OCI-M2 (cell line): ENCODE data around the gene ATP6V1G2.

ENCODE experiments used
- DNase-seq: peaks from one replicate; lab custom pipeline; 2025; ENCODE audit not compliant: unreplicated experiment; lab: John Stamatoyannopoulos, UW

The ATP6V1G2 gene

GRCh38 chr6:31548544-31548873 is 2.1 kb upstream of the ATP6V1G2 start:
- DNase-seq = no peak

DNA sequence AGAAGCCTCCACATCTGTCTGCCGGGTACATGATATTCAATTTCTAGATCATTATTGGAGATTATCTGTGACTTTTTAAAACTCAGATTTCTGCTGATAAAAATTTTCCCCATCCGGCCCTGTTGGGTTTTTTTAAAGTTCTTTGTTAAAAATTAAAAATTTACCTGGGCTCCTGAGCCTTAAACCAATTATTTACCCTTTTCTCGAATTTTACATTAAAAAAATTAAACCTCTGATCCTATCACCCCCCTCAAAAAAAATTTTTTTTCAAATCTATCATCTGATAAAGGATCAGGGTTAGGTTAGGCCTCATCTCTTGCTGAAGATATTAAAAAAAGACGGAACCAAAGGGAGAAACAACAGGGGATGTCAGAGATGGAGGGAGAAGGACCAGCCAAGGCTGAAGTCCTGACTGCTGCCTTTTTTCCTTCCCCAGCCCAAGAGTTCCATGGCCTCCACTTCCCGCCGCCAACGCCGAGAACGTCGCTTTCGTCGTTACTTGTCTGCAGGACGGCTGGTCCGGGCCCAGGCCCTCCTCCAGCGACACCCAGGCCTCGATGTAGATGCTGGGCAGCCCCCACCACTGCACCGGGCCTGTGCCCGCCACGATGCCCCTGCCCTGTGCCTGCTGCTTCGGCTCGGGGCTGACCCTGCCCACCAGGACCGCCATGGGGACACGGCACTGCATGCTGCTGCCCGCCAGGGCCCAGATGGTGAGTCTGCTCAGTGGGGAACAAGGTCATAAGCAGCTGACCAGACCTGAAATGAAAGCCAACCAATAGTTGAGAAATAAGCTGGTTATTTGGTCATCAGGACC is 1.5 kb upstream of the ATP6V1G2 start:
- no peak for DNase-seq

GRCh38 chr6:31546958-31547726 is 734 bp upstream of the ATP6V1G2 start, which contains the start of gene NFKBIL1:
TSS of gene NFKBIL1 (plus strand) at chr6:31547608. CDS start at chr6:31547695, 87 bp downstream.
- peak; percentile 86 for DNase-seq

- no peak for DNase-seq
Observed at GRCh38 chr6:31545291-31545690, 1.1 kb downstream of the ATP6V1G2 start.

DNA sequence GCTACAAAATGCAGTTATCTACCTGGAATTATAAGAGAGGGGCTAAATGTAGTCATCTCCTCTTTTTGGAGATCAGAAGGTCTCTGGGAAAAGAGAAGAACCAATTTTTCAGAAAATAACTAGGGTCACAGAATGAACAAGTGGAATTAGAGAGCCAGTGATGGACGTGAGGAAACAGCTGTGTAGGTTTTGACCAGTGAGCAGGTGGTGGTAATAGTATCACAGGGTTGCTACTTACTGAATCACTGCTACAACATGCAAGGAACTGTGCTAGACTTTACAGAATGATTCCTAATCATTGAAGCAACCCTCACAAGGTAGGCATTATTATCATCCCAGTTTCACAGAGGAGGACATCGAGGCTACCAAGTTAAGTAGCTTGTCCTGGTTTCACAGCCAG is 1.7 kb downstream of the ATP6V1G2 start:
- DNase-seq = no peak

- no peak for DNase-seq
Observed at GRCh38 chr6:31543639-31544038, 2.8 kb downstream of the ATP6V1G2 start.

DNA sequence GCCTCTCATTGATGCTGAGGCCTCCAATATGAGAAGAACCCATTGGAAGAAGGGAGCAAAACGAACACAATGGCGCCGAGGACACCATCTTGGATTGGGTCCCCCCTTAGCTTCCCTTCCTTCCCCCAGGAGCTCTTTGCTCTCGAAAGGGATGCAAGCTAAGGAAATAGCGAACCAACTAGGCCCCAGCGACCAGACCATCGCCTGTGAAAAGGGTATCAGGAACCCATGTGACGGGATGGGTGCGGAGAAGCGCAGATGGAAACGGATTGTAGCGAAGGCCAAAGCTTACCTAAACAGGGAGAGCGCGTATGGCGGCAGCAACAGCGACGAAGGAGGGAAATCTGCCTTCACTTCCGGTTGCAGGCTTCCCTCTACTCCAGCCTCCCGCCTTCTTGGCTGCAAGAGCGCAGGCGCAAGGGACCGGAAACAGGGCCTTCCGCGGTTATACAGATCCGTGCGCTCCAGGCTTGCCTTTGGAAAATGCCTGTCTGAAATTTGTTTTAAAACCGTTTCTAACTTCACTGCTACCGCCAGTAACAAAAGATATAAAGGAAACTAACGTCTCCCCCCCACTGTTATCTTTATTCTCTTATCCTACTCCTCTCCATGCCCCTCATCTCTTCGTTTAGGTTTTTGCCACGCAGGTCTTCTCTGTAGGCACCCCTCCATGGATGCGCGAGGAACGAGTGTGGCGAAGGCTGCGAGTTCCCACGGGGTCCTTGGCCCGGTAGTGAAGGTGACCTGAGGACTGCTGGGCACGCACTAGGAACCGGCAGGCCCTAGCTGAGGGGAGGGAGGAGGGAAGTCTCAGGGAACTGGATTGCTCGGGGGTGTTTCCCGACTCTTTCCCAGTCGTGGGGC is 4.5 kb downstream of the ATP6V1G2 start, which contains the start of gene DDX39B:
DDX39B (minus strand) TSS at position 346 of the 864 bp plus-strand sequence. CDS start 1,471 bp downstream, outside the sequence.
- DNase-seq = peak; percentile 88

DNA sequence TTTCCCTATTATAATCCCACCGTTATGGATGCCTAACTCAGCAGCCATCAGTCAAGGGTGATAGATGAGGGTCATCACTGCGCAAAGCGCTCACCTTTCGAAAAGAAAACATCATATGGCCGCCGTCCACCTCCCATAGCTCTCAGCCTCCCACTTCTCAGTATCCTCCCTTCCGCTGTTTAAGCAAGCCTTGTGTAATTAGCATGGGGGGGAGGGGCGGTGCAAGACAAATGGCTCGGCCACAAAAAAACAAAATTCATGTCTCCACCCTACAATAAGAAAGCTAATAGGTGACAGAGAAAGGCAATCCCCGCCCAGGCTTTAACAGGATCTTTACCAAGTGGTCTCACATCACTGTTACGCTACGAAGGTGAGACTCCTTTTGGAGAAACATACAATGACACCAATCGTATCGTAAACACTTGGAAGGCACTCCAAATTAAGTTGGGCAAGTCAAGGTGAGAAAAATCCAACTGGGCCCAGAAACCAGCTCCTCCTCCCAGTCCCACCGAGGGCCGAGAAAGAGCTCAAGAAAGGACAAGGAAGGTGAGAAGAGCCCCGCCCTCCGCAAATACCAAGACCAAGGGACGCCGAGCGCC is 5.2 kb downstream of the ATP6V1G2 start:
- no peak for DNase-seq

- DNase-seq = no peak
Observed at GRCh38 chr6:31540640-31541039, 5.8 kb downstream of the ATP6V1G2 start.

GRCh38 chr6:31538805-31539400 is 7.5 kb downstream of the ATP6V1G2 start:
- no peak for DNase-seq

- DNase-seq = no peak
Observed at GRCh38 chr6:31535538-31536324, 10.7 kb downstream of the ATP6V1G2 start.

DNA sequence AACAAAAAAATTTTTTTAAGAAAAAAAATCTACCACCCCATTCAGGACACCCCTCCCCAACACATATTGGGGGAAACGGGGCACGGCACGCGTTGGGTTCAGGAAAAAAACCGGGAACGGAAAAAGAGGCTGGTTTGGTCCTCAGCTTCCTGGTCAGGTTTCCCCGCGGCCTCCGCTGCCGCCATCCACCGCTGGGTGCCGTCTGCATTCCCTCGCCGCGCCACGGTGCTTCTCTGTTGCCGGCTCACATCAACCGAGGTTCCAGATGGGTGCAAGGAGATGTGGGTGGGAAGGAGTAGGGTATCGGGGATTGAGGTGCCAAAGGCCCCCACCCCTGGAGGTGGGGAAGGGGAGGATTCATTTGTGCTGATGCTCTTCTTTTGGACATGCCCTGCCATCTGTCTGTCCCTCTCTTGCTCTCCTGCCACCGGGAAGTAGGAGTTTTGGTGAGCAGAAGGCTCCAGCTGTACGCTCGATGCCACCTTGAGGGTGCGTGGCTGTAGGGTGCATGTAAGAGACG is 11.8 kb downstream of the ATP6V1G2 start:
- DNase-seq = no peak

DNA sequence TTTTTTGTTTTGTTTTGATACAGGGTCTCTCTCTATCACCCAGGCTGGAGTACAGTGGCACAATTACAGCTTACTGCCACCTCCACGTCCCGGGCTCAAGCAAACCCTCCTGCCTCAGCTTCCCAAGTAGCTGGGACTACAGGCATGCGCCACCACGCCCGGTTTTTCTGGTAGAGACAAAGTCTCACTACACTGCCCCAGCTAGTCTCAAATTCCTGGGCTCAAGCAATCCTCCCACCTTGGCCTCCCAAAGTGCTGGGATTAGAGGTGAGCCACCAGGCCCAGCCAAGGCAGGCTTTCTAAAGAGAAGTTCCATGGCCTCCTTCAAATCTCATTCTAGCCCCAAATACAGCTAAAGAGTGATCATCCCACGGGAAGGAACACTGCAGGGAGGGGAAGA is 12.4 kb downstream of the ATP6V1G2 start:
- no peak for DNase-seq

- no peak for DNase-seq
Observed at GRCh38 chr6:31533455-31533841, 13.0 kb downstream of the ATP6V1G2 start.

- DNase-seq = no peak
Observed at GRCh38 chr6:31532644-31533454, 13.6 kb downstream of the ATP6V1G2 start.

DNA sequence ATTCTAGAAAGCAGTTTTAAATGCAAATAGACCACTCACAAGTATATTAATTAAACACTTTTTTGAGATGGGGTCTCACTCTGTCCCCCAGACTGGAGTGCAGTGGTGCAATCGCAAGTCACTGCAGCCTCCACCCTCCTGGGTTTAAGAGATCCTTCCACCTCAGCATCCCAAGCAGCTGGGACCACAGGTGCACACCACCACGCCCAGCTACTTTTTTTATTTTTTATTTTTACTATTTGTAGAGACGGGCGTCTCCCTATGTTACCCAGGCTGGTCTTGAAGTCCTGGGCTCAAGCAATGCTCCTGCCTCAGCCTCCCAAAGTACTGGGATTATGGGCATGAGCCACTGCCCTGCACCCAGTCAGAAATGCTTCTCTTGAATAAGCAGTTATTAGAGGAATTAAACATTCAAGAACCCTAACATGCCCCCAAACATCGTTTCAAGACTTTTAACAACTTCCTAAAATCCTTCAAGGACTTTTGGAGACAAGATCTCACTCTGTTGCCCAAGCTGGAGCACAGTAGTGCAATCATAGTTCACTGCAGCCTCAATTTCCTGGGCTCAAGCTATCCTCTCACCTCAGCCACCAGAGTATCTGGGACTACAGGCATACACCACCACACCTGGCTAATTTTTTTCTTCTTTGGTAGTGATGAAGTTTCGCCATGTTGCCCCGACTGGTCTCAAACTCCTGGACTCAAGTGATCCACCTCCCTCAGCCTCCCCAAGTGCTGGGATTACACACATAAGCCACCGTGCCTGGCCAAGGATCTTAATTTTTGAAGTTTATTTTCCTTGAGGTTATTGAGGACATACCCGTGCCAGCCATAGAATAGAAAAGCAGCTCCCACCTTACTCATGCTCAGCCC is 14.4 kb downstream of the ATP6V1G2 start:
- DNase-seq = no peak

GRCh38 chr6:31531162-31531561 is 15.2 kb downstream of the ATP6V1G2 start:
- no peak for DNase-seq

DNA sequence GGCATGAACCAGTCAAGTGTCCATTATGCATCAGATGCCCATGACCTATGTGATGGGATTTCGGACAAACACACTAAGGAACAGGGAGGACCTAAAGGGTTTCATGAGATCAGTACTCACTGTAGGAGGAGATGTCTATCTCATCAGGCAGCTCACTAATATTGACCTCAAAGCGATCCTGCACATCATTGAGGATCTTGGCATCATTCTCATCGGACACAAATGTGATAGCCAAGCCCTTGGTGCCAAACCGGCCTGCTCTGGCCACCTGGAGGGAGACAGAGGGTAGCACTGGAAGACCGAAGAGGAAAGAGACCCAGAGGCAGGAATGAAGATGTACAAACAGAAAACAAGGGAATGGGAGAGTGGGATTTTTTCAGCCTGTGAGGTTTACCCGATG is 15.7 kb downstream of the ATP6V1G2 start:
- no peak for DNase-seq
